GM23338 (cell line): ENCODE data around the gene ZNF662. TPM values are rescaled to one million over a fixed set of nuclear protein-coding genes. Genes with fewer than 3 reads are reported as not detected.
A peak's percentile ranks its signal among the peaks of the same experiment; 100 is the strongest.

Experiments
- ATAC-seq: fragments of 200-7000 bp; cut with Tn5 transposase; 3 replicates; pipeline ENCODE4 v1.9.1; 2020
- DNase-seq: peaks from one replicate; pipeline ENCODE4 v3.0.0-alpha.2; 2015; ENCODE audit warnings: low spot score
- H2AFZ ChIP-seq: fragments of 200-600 bp; sonication (generic); 2 replicates; pipeline ENCODE4 v1.8.0; 2016; ENCODE audit warnings: antibody characterized with exemption, mild to moderate bottlenecking, moderate library complexity
- H3F3A ChIP-seq: fragments of 200-600 bp; sonication (generic); replicated peaks from 2 replicates; pipeline ENCODE4 v1.8.0; 2017; ENCODE audit warnings: antibody characterized with exemption, mixed run types, low read depth
- H3K27ac ChIP-seq: fragments of 200-600 bp; sonication (generic); 2 replicates; pipeline ENCODE4 v1.6.1; 2016; ENCODE audit warnings: low read depth
- H3K27me3 ChIP-seq: fragments of 200-600 bp; sonication (generic); 2 replicates; pipeline ENCODE4 v1.8.0; 2016; ENCODE audit warnings: mild to moderate bottlenecking, mixed run types, moderate library complexity; ENCODE audit not compliant: insufficient read depth
- H3K36me3 ChIP-seq: fragments of 200-600 bp; sonication (generic); 2 replicates; pipeline ENCODE4 v1.8.0; 2016; ENCODE audit warnings: mild to moderate bottlenecking; ENCODE audit not compliant: insufficient read depth
- H3K4me1 ChIP-seq: fragments of 200-600 bp; sonication (generic); 2 replicates; pipeline ENCODE4 v1.8.0; 2016; ENCODE audit warnings: mild to moderate bottlenecking, moderate library complexity; ENCODE audit not compliant: insufficient read depth
- H3K4me2 ChIP-seq: fragments of 200-600 bp; sonication (generic); 2 replicates; pipeline ENCODE4 v1.7.1; 2017; ENCODE audit warnings: mixed run types
- H3K4me3 ChIP-seq: fragments of 200-600 bp; sonication (generic); 2 replicates; pipeline ENCODE4 v1.6.1; 2016; ENCODE audit warnings: mixed run types
- H3K79me2 ChIP-seq: fragments of 200-600 bp; sonication (generic); replicated peaks from 2 replicates; pipeline ENCODE4 v1.8.0; 2017; ENCODE audit warnings: mild to moderate bottlenecking; ENCODE audit not compliant: insufficient read depth
- H3K9me2 ChIP-seq: fragments of 200-600 bp; sonication (generic); 2 replicates; pipeline ENCODE4 v1.8.0; 2017; ENCODE audit not compliant: insufficient read depth
- H4K20me1 ChIP-seq: fragments of 200-600 bp; sonication (generic); replicated peaks from 2 replicates; pipeline ENCODE4 v1.8.0; 2017; ENCODE audit warnings: mild to moderate bottlenecking; ENCODE audit not compliant: insufficient read depth
- H3K27ac Mint-ChIP-seq: 2 replicates; pipeline ENCODE4 v1.8.0; 2020; ENCODE audit warnings: inconsistent platforms, mild to moderate bottlenecking, moderate library complexity, mixed read lengths
- H3K27me3 Mint-ChIP-seq: 3 replicates; pipeline ENCODE4 v1.8.0; 2022; ENCODE audit warnings: low read depth, mild to moderate bottlenecking, moderate library complexity, mixed read lengths, inconsistent platforms; ENCODE audit not compliant: insufficient read depth, poor library complexity
- H3K36me3 Mint-ChIP-seq: 3 replicates; pipeline ENCODE4 v1.8.0; 2021; ENCODE audit warnings: low read depth, mild to moderate bottlenecking, inconsistent platforms, moderate library complexity, mixed read lengths
- H3K4me1 Mint-ChIP-seq: 3 replicates; pipeline ENCODE4 v1.8.0; 2020; ENCODE audit warnings: mild to moderate bottlenecking, inconsistent platforms, mixed read lengths
- H3K4me3 Mint-ChIP-seq: 3 replicates; pipeline ENCODE4 v1.8.0; 2021; ENCODE audit warnings: moderate library complexity, mild to moderate bottlenecking, inconsistent platforms, mixed read lengths
- H3K9me3 Mint-ChIP-seq: 3 replicates; pipeline ENCODE4 v1.8.0; 2020; ENCODE audit warnings: moderate library complexity, mild to moderate bottlenecking, inconsistent platforms, mixed read lengths
- EZH2 ChIP-seq: fragments of 200-600 bp; sonication (generic); IDR thresholded peaks from one replicate; pipeline ENCODE4 v1.8.0; 2017; ENCODE audit warnings: antibody characterized with exemption, mild to moderate bottlenecking, low read depth; ENCODE audit not compliant: unreplicated experiment
- NANOG ChIP-seq: IDR thresholded peaks from 2 replicates; pipeline ENCODE4 v1.6.1; 2016; ENCODE audit warnings: antibody characterized with exemption, borderline replicate concordance
- polyA plus RNA-seq: library from polyadenylated mRNA; unstranded; fragments of >200 nt; fragmentation: Nextera tagmentation; extraction: Ambion mirVana; gene quantifications from 2 replicates; pipeline ENCODE4 v1.2.1, GENCODE V29; 2016
- total RNA-seq: library from RNA; depleted of rRNA; stranded (reverse); fragments of >200 nt; shearing (Covaris generic); gene quantifications from 2 replicates; pipeline ENCODE4 v1.2.3, GENCODE V29; 2014
- TF ChIP-seq, protein P1 (sequence below): fragments of 250-450 bp; sonication (Bioruptor Pico); IDR thresholded peaks from 2 replicates; pipeline ENCODE4 v1.5.0; 2020; ENCODE audit warnings: mild to moderate bottlenecking, moderate library complexity
- TF ChIP-seq, protein P2 (sequence below), 2 experiments: fragments of 200-600 bp in 1 of 2; sonication (generic) in 1 of 2; conservative IDR thresholded peaks; 2 replicates each; pipeline versions ENCODE4 v1.5.1 to v1.6.1; 2016 to 2017; ENCODE audit warnings: antibody characterized with exemption in 2 of 2, low read depth in 2 of 2, mild to moderate bottlenecking in 2 of 2, moderate library complexity in 1 of 2

The ZNF662 gene
- total and polyA plus RNA-seq, 2 experiments from 2014 or later = 0.84 to 1.5 TPM

DNA sequence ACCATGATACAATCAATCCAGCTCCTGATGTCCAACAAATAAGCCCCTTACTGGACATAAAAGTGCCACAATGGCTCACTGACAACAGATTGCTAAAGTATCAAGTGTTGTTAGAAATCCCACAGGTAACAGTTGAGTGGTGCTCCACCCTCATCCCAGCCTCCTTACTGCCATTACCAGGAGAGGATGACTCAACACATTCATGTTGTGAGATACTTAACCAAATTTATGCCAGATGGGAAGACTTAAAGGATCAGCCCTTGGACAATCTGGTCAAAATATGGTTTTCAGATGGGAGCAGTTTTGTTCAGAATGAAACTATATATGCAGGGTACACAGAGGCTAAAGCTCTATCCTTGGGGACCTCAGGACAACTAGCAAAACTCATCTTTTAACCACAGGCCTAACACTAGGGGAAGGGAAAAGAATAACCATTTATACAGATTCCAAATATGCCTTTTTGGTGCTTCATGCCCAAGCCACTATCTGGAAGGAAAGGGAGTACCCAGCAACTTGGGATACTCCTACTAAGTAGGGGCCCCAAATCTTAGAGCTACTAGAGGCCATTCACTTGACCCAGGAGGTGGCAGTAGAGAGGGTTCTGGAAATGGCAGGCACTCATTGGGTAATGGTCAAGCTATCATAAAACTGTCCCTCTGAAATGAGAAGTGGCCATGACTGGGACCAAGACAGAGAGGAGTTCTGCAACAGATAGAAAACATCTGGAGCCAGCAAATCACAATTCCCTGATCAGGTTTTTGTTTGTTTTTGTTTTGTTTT, 6.9 kb upstream of the ZNF662 start:
- H3K27me3 Mint-ChIP-seq = peaks cover 3% of the 10 kb centered on the region
- no peak for ATAC-seq
- H3K27me3 ChIP-seq = no peaks in the 10 kb centered on the region
- H4K20me1 ChIP-seq = no peaks in the 10 kb centered on the region
- H3K36me3 ChIP-seq = no peaks in the 10 kb centered on the region
- H3K4me1 ChIP-seq = peaks cover 12% of the 10 kb centered on the region
- no peaks in the 10 kb centered on the region for H3K36me3 Mint-ChIP-seq
- H3F3A ChIP-seq = no peaks in the 10 kb centered on the region
- no peak overlapping the region for H3K4me3 ChIP-seq
- H3K9me2 ChIP-seq = peaks cover 33% of the 10 kb centered on the region
- peak; percentile 27 for DNase-seq
- no peak overlapping the region for H3K27ac ChIP-seq
- peaks cover 13% of the 10 kb centered on the region for H3K4me1 Mint-ChIP-seq
- H2AFZ ChIP-seq = no peak overlapping the region
- no peak overlapping the region for H3K27ac Mint-ChIP-seq
- TF ChIP-seq NANOG (no peak), EZH2 (no peak)
- TF ChIP-seq, protein P1, sequence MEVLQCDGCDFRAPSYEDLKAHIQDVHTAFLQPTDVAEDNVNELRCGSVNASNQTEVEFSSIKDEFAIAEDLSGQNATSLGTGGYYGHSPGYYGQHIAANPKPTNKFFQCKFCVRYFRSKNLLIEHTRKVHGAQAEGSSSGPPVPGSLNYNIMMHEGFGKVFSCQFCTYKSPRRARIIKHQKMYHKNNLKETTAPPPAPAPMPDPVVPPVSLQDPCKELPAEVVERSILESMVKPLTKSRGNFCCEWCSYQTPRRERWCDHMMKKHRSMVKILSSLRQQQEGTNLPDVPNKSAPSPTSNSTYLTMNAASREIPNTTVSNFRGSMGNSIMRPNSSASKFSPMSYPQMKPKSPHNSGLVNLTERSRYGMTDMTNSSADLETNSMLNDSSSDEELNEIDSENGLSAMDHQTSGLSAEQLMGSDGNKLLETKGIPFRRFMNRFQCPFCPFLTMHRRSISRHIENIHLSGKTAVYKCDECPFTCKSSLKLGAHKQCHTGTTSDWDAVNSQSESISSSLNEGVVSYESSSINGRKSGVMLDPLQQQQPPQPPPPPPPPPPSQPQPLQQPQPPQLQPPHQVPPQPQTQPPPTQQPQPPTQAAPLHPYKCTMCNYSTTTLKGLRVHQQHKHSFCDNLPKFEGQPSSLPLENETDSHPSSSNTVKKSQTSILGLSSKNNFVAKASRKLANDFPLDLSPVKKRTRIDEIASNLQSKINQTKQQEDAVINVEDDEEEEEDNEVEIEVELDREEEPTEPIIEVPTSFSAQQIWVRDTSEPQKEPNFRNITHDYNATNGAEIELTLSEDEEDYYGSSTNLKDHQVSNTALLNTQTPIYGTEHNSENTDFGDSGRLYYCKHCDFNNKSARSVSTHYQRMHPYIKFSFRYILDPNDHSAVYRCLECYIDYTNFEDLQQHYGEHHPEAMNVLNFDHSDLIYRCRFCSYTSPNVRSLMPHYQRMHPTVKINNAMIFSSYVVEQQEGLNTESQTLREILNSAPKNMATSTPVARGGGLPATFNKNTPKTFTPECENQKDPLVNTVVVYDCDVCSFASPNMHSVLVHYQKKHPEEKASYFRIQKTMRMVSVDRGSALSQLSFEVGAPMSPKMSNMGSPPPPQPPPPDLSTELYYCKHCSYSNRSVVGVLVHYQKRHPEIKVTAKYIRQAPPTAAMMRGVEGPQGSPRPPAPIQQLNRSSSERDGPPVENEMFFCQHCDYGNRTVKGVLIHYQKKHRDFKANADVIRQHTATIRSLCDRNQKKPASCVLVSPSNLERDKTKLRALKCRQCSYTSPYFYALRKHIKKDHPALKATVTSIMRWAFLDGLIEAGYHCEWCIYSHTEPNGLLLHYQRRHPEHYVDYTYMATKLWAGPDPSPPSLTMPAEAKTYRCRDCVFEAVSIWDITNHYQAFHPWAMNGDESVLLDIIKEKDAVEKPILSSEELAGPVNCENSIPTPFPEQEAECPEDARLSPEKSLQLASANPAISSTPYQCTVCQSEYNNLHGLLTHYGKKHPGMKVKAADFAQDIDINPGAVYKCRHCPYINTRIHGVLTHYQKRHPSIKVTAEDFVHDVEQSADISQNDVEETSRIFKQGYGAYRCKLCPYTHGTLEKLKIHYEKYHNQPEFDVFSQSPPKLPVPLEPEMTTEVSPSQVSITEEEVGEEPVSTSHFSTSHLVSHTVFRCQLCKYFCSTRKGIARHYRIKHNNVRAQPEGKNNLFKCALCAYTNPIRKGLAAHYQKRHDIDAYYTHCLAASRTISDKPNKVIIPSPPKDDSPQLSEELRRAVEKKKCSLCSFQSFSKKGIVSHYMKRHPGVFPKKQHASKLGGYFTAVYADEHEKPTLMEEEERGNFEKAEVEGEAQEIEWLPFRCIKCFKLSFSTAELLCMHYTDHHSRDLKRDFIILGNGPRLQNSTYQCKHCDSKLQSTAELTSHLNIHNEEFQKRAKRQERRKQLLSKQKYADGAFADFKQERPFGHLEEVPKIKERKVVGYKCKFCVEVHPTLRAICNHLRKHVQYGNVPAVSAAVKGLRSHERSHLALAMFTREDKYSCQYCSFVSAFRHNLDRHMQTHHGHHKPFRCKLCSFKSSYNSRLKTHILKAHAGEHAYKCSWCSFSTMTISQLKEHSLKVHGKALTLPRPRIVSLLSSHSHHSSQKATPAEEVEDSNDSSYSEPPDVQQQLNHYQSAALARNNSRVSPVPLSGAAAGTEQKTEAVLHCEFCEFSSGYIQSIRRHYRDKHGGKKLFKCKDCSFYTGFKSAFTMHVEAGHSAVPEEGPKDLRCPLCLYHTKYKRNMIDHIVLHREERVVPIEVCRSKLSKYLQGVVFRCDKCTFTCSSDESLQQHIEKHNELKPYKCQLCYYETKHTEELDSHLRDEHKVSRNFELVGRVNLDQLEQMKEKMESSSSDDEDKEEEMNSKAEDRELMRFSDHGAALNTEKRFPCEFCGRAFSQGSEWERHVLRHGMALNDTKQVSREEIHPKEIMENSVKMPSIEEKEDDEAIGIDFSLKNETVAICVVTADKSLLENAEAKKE = no peak
- TF ChIP-seq, protein P2, sequence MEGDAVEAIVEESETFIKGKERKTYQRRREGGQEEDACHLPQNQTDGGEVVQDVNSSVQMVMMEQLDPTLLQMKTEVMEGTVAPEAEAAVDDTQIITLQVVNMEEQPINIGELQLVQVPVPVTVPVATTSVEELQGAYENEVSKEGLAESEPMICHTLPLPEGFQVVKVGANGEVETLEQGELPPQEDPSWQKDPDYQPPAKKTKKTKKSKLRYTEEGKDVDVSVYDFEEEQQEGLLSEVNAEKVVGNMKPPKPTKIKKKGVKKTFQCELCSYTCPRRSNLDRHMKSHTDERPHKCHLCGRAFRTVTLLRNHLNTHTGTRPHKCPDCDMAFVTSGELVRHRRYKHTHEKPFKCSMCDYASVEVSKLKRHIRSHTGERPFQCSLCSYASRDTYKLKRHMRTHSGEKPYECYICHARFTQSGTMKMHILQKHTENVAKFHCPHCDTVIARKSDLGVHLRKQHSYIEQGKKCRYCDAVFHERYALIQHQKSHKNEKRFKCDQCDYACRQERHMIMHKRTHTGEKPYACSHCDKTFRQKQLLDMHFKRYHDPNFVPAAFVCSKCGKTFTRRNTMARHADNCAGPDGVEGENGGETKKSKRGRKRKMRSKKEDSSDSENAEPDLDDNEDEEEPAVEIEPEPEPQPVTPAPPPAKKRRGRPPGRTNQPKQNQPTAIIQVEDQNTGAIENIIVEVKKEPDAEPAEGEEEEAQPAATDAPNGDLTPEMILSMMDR (conservative IDR thresholded peaks at IDR 0.05; ENCODE audit: low read depth in 2 of 2) = peak; percentile 31 to 39; a peak in 2 of 4 replicates
- H3K4me2 ChIP-seq = no peak overlapping the region
- H3K9me3 Mint-ChIP-seq = peaks cover 4% of the 10 kb centered on the region; the same call in 2 of the 3 replicates
- no peaks in the 10 kb centered on the region for H3K79me2 ChIP-seq
- H3K4me3 Mint-ChIP-seq = no peak overlapping the region
